ENCODE measurements around the gene MRTFA.

DNA sequence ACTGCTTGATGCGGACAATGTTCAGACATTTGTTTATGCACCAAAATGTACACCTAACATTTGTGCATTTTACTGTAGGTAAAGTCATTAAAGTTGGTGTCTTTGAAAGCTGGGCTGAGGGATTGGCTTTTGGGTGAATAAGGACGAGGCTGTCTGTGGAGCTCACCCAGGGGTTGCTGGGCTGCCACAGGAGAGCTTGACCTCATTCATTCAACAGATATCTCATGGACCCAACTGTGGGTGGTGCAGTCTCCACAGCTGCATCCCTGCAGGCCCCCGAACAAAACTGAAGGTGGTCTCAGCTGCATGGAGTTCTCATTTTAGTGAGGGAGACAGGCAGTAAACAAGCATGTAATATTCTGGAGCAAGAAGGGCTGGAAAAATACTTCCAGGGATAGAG lies 233.4 kb downstream of the MRTFA start:
- TF ChIP-seq SP1 (IDR thresholded peaks at IDR 0.05) (no peak), SP1 (CRISPR knock-in tag; IDR thresholded peaks at IDR 0.05) (no peak), ZNF782 (CRISPR knock-in tag; IDR thresholded peaks at IDR 0.05; ENCODE audit: borderline replicate concordance) (no peak), RAD21 (CRISPR knock-in tag; IDR thresholded peaks at IDR 0.05) (no peak), CEBPB (IDR thresholded peaks at IDR 0.05; ENCODE audit: borderline replicate concordance, low read depth, low read length) (no peak), STAT5B (CRISPR knock-in tag; IDR thresholded peaks at IDR 0.05) (no peak), PHF21A (CRISPR knock-in tag; IDR thresholded peaks at IDR 0.05) (no peak), TCF7L2 (IDR thresholded peaks at IDR 0.05; ENCODE audit: low read depth, low read length) (no peak), ZBTB7A (CRISPR knock-in tag; IDR thresholded peaks at IDR 0.05) (no peak), RXRA (CRISPR knock-in tag; IDR thresholded peaks at IDR 0.05) (no peak)
- TF ChIP-seq, protein P1, sequence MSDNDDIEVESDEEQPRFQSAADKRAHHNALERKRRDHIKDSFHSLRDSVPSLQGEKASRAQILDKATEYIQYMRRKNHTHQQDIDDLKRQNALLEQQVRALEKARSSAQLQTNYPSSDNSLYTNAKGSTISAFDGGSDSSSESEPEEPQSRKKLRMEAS (IDR thresholded peaks at IDR 0.05) = no peak
- TF ChIP-seq, protein P2, sequence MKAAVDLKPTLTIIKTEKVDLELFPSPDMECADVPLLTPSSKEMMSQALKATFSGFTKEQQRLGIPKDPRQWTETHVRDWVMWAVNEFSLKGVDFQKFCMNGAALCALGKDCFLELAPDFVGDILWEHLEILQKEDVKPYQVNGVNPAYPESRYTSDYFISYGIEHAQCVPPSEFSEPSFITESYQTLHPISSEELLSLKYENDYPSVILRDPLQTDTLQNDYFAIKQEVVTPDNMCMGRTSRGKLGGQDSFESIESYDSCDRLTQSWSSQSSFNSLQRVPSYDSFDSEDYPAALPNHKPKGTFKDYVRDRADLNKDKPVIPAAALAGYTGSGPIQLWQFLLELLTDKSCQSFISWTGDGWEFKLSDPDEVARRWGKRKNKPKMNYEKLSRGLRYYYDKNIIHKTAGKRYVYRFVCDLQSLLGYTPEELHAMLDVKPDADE (CRISPR knock-in tag; IDR thresholded peaks at IDR 0.05) = no peak
- TF ChIP-seq, protein P3, sequence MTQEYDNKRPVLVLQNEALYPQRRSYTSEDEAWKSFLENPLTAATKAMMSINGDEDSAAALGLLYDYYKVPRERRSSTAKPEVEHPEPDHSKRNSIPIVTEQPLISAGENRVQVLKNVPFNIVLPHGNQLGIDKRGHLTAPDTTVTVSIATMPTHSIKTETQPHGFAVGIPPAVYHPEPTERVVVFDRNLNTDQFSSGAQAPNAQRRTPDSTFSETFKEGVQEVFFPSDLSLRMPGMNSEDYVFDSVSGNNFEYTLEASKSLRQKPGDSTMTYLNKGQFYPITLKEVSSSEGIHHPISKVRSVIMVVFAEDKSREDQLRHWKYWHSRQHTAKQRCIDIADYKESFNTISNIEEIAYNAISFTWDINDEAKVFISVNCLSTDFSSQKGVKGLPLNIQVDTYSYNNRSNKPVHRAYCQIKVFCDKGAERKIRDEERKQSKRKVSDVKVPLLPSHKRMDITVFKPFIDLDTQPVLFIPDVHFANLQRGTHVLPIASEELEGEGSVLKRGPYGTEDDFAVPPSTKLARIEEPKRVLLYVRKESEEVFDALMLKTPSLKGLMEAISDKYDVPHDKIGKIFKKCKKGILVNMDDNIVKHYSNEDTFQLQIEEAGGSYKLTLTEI (CRISPR knock-in tag; conservative IDR thresholded peaks at IDR 0.05) = no peak
- TF ChIP-seq, protein P4, sequence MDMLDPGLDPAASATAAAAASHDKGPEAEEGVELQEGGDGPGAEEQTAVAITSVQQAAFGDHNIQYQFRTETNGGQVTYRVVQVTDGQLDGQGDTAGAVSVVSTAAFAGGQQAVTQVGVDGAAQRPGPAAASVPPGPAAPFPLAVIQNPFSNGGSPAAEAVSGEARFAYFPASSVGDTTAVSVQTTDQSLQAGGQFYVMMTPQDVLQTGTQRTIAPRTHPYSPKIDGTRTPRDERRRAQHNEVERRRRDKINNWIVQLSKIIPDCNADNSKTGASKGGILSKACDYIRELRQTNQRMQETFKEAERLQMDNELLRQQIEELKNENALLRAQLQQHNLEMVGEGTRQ (IDR thresholded peaks at IDR 0.05; ENCODE audit: low read depth, low read length) = no peak
- TF ChIP-seq, protein P4 (CRISPR knock-in tag; IDR thresholded peaks at IDR 0.05; ENCODE audit: borderline replicate concordance) = no peak

All from HepG2 (cell line).